ENCODE results near the gene ITGB7.

- no peak for TF ChIP-seq CTCF (IDR thresholded peaks at IDR 0.05)
- no peak for TF ChIP-seq POLR2A (IDR thresholded peaks at IDR 0.05)
Measured at GRCh38 chr12:53173085-53173715, 33.9 kb downstream of the ITGB7 start.

Measured in sigmoid colon (tissue), 3 donors.